NOMO-1 treated with dmso at 0.1 percent for 144 hours (cell line): ENCODE data around the gene DUSP8.
A peak's percentile ranks its signal among the peaks of the same experiment; 100 is the strongest.
"Not testable (repeated sequence)": the region's sequence is repeated elsewhere in the genome, so short reads cannot be mapped to it uniquely, and the experiment has no call there.

ENCODE experiments used
- DNase-seq: peaks from one replicate; lab custom pipeline; 2025; ENCODE audit not compliant: unreplicated experiment; lab: John Stamatoyannopoulos, UW

Gene DUSP8

DNA sequence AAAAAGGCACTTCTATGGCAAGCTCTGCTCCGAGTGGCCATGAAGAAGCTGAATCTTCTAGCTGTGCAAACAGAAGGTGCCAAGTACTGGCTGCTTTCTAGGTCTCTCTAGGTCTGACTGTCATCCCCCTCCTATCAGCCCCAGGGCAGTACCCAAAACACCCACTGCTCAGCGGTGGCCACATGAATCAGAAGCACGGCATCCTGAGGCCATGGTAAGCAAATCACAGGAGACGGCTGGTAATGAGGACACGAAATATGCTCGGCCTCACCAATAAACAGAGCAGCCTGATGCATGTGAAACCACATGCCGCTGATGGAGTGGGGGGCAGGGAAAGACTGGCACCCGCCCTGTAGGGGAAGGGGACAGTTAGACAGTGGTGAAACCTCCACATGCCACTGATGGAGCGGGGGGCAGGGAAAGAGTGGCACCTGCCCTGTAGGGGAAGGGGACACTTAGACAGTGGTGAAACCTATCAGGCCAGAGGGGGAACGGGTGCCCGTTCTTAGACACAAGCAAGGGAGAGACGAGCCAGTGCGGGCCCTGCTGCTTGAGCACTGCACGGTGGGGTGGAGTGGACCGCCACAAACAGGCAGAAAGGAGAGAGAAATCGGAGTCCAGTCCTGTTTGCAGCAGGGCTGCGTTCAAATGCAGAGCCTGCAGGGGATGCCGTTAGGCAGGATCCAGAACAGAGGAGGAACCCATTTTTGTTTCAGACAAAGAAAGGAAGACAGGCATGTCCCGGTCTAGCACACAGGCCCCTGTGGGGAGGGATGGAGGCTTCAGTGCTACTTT, 55.6 kb downstream of the DUSP8 start:
- no peak for DNase-seq

DNA sequence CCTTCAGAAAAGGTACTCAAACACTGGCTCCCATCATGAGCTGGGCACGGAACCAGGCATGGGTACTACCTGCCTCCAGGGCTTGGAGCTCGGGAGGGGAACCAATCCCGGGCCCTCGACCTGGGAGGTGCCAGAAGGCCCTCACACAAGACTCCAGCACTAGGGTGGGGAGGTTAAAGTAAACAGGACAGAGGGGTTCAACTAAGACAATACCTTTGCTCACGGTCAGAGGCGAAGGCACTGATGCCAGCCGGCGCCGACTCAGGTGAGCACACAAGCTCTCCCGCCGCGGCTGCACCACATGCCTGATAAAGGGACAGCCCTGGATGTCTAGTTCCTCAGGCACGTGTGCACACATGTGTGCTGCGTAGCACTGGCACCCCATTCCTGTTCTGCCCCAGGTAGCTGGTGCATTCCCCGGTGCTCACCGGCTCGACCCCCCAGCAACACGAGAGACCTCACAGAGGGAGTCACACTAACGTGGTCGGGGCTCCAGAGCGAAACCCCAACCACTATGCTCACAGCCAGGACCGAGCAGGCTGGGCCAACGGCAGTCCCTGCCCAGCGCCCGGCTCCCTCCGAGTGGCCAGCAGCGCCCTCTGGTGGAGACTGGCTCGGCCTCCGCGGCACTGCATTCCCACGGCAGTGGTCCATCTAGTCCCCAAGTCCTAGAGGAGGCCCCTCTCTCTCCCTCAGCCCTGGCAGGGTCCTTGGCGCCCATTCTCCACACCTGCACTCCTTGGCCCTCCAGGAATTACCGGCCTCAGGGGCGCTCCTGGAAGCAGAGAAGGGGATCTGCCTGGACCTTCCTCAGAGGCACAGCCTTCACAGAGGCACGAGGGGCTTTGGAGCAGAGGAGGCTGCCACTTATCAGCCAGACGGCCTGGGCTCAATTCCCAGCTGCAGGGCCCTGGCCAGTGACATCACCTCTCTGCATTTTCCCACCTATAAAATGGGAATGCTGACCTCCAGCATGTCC, 56.7 kb downstream of the DUSP8 start:
- DNase-seq = peak; percentile 16

DNA sequence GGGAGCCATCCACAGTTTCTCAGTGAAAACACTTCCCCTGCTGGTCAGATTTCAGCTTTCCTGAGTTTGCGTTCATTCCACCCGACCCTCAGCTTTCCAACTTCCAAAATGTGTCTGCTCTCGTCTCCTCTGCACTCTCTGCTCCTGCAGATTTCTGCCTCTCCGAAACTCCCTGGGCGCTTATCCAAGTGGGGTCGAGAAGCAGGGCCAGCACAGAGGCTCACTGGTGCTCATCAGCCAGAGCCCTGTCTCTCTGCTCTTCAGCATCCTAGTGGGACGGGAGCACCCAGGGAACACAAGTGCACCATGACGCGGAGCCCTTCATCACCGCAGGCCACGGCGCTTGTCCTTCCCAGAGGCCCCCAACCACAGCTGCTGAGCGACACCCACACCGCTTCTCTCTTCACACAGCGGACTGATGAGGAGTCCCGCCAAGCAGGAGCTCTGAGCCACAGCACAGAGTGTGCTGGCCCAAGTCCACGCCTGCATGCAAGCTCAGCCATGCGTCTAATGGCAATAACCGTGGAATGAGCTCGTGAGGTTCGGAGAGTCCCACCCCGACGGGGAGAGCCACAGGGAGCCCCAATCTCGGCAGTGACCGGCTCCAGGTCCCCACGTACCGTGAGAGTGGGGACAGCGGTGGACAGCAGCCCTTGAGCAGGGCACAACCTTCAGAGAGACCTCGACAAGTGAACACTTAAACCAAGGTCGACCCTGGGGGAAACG, 57.6 kb downstream of the DUSP8 start:
- DNase-seq = no peak

DNA sequence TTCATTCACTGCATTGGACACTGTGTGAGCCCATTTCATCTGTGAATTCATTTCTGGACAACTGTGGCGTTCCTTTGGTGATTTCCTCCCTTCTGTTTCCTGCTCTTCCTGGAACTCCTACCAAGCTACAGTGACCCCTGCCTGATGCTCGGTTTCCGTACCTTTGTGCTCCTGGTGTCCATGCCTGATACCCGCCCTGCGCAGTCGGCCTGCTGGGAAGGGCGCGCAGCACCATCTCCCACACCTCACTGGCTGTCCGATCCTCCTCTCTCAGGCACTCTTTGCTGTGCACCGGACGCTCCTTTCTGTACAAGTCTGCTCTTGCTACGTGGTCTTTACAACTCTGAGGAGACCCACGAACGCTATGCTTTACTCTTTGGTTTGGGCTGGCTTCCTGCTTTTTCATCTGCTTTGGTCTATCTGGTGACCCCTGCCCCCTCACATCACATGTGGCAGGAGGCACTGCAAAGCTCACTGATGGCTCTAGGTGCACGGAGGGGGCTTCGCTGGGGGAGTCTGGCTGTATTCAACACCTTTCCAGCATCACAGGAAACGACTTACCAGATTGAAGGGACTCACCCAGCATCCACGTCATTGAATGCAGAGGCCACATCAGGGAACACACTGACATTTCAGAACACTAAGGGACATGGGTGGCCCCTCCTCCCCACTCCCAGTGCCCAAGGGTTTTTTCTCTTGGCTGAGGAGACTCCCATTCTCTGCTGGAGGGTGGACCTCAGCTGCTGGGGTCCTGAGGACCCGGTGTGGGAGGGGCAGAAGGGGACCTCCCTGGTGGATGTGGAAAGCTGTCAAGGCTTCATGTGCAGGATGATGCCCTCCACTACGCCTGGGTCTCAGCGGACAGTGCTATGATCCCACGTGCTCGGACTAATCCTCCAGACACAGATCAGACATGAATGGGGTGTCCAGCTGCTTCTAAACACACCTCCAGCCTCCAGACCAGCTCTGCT, 58.5 kb downstream of the DUSP8 start:
- DNase-seq = no peak

DNA sequence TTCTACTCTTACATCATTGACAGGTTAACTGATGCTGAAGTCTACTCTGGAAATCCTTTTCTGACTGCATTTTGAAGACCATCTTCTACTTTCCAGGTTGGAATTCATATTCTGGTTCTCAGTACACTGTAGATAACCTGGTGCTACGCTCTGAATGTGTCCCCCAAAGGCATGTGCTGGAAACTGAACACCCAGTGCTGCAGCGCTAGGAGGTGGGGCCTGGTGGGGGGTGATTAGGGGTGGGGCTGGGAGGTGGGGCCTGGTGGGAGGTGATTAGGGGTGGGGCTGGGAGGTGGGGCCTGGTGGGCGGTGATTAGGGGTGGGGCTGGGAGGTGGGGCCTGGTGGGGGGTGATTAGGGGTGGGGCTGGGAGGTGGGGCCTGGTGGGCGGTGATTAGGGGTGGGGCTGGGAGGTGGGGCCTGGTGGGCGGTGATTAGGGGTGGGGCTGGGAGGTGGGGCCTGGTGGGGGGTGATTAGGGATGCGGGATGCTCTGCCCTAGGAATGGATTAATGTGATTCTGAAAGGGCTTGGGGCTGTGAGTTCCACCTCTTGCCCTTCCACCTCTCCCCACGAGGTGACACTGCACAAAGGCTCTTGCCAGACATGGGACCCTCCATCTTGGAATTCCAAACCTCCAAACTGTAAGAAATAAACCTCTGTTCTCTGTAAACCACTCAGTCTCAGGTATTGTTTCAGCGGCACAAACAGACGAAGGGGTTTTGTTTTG, 59.4 kb downstream of the DUSP8 start:
- not testable (repeated sequence) for DNase-seq

DNA sequence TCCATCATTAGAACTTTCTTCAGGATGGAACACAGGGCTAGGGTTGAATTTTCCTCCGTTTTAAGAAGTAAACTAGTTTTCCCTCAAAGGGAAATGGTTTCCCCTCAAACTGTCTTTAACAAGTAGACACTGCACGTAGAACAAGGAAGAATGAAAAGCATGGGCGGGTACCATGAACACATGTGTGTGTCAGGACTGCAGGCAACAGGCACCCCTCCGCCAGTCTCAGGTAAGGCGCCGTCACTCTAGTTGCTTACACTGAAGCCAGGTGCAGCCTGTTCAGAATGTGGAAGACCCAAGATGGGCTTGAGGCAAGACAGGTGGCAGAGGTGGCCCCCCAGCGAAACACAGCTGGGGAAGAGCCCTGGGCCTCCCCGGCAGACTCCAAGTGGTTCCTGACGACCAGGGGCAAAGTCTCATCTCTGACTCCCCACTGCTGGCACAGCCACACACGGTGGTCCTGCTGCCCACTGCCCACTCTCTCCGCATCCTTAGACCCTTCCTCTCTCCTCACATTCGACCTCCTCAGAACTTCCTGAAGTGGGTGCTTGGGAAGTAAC, 60.1 kb downstream of the DUSP8 start:
- DNase-seq = no peak

DNA sequence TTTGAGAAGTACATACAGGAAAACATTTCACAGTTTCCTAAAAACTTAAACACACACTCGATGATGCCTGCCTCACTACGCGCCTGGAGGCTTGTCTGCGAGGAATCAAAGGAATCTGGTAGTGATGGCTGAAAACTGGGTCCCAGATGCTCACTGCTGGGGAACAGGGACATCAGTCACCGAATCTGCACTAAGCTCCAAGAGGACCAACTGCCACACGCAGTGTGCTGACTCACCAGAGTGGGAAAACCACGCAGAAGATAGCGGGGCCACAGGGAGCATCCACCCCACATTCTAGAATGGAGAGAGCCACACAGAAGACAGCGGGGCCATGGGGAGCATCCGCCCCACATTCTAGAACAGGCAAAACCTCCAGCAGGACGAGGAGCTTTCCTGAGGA, 61.1 kb downstream of the DUSP8 start:
- DNase-seq = no peak

DNA sequence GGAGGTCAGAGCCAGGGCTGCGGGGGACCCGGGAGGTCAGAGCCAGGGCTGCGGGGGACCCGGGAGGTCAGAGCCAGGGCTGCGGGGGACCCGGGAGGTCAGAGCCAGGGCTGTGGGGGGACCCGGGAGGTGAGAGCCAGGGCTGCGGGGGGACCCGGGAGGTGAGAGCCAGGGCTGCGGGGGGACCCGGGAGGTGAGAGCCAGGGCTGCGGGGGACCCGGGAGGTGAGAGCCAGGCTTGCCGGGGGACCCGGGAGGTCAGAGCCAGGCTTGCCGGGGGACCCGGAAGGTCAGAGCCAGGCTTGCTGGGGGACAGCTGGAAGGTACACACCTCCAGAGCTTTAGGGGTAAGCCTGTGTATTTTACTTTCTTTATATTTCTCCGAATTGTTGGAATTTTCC, 61.7 kb downstream of the DUSP8 start:
- DNase-seq = not testable (repeated sequence)

DNA sequence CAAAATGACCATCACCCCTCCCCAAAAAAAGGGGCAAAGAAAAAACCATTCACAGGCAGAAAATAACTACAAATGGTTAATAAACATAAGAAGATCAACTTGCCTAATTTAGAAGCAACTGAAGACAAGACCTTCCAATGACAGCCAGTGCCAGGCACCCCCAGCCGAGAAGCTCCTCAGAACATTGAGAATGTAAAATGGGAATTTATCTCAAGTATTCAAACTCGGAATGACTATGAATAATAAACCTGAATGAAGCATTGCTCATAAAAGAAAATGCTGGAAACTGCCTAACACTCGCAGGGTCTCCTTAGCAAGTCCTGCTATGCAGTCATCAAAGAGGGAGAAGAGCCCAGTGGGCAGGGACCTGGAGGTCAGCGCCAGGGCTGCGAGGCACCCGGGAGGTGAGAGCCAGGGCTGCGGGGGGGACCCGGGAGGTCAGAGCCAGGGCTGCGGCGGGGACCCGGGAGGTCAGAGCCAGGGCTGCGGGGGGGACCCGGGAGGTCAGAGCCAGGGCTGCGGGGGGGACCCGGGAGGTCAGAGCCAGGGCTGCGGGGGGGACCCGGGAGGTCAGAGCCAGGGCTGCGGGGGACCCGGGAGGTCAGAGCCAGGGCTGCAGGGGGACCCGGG, 62.3 kb downstream of the DUSP8 start:
- no peak for DNase-seq

DNA sequence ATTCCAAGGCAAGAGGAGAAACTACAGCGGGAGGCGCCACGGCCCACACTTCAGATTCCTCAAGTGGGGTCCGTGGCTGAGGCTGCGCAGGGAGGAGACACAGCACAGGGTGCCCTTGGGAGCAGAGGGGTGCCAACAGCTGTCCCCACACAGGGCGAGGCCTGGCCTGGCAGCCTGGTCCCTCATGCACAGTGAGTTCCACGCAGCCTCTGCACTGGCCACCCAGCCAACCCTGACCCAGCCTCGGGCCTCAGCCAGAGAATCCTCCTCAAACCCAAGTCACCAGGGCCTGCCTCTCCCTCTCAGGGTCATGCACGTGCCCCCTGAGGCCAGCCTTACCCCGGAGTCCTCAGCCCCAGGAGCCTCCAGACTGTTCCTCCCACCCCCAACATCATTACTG, 63.1 kb downstream of the DUSP8 start:
- no peak for DNase-seq

DNA sequence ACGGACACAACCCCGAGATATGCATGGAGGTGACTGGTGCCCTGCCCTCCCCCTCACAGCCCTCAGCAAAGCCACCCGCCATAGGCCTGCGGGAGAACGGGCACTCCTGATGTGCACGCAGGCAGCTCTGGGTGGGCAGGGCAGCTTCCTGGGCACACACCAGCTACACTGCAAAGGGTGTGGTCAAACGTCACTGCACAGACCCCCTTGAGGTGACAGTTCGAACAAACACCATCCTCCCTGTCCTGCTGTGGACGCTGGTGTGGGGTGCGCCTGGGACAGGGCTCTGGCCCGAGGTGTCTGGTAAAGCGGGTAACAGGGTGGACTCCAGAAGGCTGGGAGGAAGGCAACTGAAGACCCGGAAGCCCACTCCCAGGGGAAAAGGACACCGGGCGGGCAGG, 63.6 kb downstream of the DUSP8 start:
- DNase-seq = no peak

DNA sequence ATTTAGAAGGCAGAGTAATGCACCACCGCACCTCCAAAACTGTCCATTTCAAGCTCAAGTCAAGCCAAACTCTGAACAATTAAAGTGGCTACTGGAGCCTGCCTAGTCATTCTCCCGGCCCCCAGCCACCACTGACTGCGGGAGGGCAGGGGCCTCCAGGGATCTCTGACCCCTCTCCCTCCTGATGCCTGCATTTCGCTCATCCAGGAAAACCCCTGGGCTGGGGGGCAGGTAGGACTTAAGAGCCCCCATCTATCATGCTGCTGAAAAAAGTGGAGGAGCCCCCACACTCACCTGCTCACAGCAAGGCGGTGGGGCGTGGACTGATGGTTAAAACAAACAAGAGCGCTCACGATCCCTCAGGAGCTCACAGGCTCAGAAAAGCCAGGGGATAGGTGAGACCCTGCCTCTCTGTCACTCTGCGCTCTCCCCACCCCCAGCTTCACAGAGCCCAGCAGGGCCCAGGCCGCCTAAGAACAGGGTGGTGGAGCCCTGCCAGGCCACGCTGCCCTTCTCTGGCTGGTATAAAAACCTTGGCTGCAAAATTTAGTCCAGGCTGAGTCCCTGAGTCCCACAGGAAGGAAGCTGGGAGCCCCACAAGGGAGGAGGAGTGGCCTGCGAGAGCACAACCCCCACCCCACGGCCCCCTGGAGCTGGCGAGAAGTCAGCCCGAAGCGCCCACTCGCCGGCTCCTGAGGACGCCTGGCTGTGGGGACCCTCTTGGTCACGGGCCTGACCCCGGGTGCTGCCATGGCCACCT, 64.5 kb downstream of the DUSP8 start:
- no peak for DNase-seq

DNA sequence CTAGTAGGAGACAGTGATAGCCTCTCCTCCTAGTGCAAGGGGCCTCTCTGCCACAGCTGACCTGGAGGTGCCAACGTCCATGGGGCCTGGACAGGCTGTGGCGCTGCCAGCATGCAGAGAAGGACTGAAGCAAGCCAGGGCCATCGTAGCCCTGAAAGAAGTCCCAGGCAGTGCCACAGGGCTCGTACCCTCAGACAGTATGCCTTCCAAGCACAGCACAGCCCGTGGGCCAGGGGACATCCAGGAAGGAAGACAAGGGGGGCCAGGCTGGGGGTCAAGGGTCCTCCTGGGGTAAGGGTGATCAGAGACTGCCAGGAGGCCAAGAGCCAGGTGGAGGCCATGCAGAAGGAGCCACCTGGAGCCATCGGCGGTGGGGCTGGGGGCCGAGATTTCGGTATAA, 65.1 kb downstream of the DUSP8 start:
- DNase-seq = no peak

DNA sequence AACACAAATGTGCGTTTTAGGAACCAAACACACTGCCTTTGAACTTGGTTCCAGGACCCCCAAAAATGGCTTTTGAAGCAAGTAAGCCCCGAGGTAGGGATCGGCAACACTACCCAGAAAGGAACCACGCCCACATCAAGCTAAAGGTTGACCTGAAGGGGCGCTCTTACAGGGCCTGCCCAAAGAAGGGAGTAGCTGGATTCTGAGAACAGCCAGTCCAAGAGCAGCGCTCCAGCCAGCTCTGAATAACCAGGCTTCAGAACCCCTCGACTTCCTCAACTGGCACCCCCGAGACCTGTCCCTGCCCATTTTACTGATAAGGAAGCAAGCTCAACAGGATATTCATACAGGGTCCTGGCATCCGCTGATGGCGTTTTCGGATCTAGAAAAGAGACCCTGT, 66.6 kb downstream of the DUSP8 start:
- no peak for DNase-seq

DNA sequence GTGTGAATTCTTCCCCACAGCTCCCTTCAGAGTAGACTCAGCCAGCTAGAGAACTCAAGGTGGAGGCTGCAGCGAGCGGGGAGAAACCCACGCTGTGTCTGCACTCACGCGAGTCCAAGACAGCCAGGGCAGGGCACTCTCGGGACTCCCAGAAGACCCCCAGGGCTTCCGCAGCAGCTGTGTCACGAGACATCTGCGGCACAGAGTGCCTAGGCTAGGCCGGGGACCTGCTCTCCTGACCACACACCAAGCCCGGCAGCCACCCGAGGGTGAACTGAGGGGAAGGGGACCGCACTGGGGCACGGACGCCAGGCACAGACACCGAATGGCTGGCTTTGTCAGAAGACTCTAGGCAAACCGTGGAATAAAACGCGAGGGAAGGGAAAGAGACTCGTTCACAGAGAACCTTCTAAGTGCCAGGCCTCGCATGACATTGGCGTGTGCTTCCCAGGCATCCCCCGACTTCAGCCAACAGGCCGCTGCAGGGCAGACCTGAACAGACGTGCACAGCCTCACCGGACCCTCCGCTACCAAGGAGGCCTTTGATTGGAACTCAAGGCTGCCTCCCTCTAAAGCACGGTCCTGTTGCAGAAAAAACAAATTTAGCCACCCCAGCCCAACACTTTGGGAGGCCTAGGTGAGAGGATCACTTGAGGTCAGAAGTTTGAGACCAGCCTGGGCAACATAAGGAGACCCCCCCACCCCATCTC, 67.3 kb downstream of the DUSP8 start:
- no peak for DNase-seq

DNA sequence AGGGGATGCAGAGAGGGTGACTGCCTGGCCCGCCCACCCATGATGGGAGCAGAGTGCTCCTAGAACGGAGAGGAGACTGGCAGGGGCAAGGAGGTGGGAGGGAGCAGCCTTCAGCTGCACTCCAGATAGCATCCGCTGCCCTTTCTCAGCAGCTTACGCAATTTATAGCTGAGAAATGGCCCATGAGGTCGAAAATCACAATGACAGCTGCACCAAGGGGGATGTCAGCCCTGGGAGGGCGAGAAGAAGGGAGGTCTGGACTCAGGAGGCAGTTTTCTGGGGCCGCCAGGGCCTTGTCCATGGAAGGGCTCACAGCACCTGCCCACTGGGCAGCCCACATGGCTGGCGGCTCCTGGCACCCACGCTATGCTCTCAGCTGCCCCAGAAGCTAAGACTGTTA, 67.9 kb downstream of the DUSP8 start:
- no peak for DNase-seq
